VCaP (cell line): ENCODE results near the gene COX4I1.

Experiments
- H3K27ac ChIP-seq: fragments of 450-650 bp; 2 replicates; pipeline ENCODE4 v1.5.1; 2017
- TF ChIP-seq, protein P1 (sequence below): fragments of 450-650 bp; conservative IDR thresholded peaks from 2 replicates; pipeline ENCODE4 v1.5.1; 2017; ENCODE audit warnings: mild to moderate bottlenecking, moderate library complexity

Gene COX4I1

DNA sequence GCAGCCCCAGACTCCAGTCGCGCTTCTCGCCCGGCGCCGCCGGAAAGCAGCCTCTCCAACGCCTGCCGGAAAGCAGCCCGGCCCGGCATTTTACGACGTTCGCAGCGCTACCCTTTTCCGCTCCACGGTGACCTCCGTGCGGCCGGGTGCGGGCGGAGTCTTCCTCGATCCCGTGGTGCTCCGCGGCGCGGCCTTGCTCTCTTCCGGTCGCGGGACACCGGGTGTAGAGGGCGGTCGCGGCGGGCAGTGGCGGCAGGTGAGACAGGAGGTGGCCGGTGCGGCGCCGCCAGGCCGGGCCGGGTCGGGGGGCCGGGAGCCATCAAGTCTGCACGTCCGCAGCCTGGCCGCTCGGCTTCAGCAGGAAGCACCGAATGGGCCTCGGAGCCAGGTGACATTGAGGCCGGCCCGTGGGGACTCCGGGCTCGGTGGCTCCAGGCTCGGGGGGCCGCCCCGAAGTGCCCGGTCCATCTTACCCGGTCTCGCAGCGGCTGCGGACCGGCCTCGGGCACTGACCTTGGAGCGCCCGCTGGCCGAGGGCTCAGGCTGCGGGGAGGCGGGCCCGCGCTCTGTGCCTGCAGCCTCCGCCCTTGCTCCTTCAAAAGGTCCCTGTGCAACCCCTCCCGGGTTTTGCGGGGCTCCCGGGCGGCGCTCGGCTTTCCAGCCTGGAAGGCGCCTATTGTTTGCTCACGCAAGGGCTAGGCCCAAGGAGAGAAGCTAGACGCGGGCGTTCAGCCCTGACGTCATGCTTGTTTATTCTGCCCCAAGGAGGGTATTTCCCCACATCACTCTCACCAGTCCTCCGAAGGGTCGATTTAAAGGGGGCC lies at the start of gene COX4I1, which contains the start of gene EMC8:
TSS of gene COX4I1 (plus strand) at position 199 of the 824 bp plus-strand sequence. CDS start 1,511 bp downstream, outside the sequence.
TSS of gene EMC8 (minus strand) at position 48 of the 824 bp plus-strand sequence. CDS start 249 bp downstream, outside the sequence.
- H3K27ac ChIP-seq = peak within 1 kb of the TSS; percentile 64
- TF ChIP-seq, protein P1, sequence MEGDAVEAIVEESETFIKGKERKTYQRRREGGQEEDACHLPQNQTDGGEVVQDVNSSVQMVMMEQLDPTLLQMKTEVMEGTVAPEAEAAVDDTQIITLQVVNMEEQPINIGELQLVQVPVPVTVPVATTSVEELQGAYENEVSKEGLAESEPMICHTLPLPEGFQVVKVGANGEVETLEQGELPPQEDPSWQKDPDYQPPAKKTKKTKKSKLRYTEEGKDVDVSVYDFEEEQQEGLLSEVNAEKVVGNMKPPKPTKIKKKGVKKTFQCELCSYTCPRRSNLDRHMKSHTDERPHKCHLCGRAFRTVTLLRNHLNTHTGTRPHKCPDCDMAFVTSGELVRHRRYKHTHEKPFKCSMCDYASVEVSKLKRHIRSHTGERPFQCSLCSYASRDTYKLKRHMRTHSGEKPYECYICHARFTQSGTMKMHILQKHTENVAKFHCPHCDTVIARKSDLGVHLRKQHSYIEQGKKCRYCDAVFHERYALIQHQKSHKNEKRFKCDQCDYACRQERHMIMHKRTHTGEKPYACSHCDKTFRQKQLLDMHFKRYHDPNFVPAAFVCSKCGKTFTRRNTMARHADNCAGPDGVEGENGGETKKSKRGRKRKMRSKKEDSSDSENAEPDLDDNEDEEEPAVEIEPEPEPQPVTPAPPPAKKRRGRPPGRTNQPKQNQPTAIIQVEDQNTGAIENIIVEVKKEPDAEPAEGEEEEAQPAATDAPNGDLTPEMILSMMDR = no peak

DNA sequence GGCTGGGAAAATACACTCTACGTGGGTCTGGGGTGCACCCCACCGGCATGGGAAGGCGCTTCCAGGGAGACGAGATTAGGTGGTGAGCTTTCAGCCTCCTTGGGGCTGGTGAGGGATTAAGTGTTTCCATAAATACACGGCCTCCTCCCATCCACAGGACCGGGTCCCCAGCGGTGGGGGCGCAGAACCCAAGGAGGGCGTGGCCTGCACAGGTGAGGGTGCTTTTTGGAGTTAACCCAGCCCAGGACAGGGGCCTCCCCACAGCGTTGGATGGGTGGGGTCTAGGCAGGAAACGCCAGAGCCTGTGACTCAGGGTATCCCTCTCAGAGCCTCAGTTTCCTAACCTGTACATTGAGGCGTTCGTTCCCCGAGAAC lies 49.7 kb upstream of the COX4I1 start:
- TF ChIP-seq, protein P1 = no peak
- H3K27ac ChIP-seq = no peak overlapping the region

DNA sequence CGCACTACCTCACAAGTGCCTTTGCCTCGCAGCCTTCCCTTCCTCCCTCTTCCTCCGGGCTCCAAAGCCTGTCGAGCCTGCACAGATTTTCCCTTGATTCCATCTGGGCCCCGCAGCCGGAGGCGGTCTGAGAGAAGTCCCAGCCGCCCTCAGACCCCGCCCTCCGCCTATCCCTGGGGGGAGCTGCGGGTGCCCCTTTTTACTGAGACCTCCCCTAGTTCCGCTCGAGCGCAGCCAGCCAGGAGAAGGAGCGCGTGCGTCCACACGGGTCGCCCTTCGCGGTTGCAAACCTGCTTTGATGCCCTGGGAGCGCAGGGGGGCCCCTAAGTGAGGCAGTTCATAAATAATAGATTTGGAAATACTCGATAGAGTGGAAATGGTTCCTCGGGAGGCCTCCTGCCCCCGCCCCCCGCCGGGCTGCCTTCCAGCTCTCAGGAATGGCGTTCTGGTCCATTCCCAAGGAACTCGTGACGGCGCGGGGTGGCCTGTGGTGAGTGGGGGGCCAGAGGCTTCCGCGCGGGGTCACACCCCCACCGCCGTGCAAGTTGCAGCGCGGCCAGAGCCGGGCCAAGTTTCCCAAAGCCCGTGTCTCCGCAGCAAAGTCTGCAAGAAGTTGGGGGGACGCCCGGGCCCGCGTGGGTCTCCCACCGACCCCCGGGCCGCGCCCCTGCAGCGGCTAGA lies 49.2 kb upstream of the COX4I1 start:
- TF ChIP-seq, protein P1 = no peak
- H3K27ac ChIP-seq = no peak overlapping the region; the same call in 1 of the 2 replicates

- H3K27ac ChIP-seq = no peak within 1 kb of the TSS; the same call in 1 of the 2 replicates
- TF ChIP-seq, protein P1 = no peak
Observed at GRCh38 chr16:85750827-85751697, 48.4 kb upstream of the COX4I1 start, which contains the start of gene C16orf74. C16orf74 (minus strand) TSS chr16:85751096; CDS start chr16:85735217, 15,879 bp downstream.

DNA sequence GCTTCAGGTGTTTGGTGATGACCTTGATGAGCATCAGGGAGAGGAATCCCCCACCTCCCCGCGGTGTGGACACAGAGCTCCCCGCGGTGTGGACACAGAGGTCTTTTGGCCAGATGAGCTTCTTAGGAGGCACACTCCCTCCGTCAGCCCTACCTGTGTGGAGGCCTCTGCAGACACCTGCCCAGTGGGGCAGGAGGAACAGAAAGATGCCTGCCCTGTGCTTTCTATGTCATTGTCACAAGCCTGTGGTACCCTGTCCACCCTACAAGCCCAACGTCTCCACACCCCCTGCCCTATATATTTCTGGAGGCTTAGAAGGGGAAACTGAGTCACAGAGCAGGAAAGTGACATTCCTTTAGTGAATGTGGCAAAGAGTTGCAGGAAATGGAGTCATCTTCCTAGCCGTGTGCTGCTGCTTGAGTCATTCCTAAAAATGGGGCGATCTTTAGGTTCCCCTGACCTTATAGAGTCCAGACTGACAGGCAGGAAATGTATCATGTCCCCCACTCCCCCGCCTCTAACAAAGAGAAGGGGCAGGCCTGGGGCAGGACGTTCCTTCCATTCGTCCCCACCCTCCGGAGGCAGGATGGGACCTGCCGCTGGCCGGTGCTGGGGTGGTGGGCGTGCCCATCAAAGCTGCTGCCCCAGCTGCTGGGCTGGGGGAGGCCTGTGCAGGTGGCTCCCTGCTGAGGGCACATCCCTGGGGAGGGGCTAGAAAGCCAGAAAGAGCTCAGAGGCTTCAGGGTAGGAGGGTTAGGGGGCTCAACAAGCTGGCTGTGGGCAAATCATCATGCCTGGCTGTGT lies 47.6 kb upstream of the COX4I1 start:
- TF ChIP-seq, protein P1 = no peak
- H3K27ac ChIP-seq = no peak overlapping the region

DNA sequence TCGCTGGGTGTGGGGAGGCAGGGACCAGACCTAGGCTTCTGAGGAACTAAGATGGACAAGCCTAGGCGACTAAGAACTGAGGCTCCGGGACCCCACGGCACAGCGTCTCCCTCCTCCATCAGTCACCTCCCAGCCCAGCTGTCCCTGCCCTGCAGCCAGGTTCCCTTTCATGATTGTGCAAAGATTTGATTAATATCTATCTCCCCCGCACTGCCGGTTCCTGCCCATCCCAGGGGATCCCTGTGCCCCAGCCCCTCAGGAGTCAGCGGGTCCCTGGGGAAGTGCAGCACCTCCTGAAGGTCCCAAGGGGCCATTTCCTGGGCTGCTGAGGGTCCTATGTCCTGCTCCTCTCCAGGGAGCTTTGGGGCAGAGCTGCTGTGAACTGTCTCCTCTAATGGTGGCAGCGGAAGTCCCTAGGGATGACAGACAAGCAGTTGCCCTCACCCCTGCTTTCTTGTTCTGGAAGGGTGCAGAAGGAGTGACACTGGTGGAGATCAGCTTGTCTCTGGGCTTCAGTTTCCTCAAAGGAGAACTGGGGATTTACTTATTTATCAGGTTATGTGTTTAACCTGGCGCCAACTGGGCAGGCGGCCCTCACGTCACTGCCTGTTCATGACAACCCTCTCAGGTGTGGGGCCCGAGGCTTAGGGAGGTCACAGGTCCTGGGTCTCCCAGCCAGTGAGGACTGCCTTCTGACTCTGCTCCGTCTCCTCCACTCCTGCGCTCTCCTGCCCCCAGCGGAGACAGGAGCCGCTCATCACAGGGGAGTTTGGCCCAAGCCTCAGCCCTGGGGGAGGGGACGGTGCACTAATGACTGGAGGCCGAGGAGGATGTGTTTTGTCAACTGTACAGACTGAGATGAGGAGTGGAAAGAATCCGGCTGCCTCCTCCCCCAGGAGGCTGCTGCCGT lies 46.7 kb upstream of the COX4I1 start:
- no peak overlapping the region for H3K27ac ChIP-seq

More for the DNA sequence above, 46.7 kb upstream of the COX4I1 start:
- TF ChIP-seq, protein P1 = no peak
